Mammary epithelial cell (primary cell): Measurements from ENCODE around the gene ZNF844.

ENCODE experiments used
- EZH2 ChIP-seq: IDR thresholded peaks from 2 replicates; pipeline ENCODE4 v1.6.1; 2012; ENCODE audit warnings: low read length, inconsistent platforms, borderline replicate concordance
- TF ChIP-seq, protein P1 (sequence below), 2 donors: IDR thresholded peaks in 1 of 2; conservative IDR thresholded peaks in 1 of 2; 2 replicates each; pipeline ENCODE4 v1.5.1; 2011 to 2012; ENCODE audit warnings: inconsistent platforms in 2 of 2, low read length in 2 of 2, mild to moderate bottlenecking in 2 of 2, control low read depth in 1 of 2, low read depth in 1 of 2; ENCODE audit not compliant: insufficient read depth in 1 of 2; ENCODE audit errors: extremely low read depth in 1 of 2

DNA sequence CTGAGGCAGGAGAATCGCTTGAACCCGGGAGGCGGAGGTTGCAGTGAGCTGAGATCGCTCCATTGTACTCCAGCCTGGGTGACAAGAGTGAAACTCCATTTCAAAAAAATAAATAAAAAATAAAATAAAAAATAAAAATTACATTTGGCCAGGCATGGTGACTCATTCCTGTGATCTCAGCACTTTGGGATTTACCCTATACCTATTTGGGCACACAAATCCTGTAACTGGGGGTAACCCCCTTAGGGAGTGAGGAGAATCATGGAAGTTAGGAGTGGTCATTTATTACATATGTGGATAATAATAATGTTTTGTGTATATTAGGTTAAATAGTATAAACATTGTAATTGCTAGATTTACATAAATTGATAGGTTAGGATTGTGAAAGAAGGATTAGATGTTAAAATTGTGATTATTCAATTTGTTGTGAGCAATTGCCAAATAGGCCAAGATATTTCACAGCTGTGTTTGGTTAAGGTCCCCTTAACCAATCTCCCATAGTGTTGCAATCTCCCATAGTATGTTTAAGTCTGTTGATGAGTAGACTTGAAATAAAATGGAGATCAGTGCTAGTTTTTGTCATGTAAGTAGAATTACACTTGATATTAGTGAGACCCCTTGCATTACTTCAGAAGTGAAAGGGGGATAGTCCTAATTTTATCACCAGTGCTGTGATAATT is 30.7 kb downstream of the ZNF844 start:
- TF ChIP-seq, protein P1, sequence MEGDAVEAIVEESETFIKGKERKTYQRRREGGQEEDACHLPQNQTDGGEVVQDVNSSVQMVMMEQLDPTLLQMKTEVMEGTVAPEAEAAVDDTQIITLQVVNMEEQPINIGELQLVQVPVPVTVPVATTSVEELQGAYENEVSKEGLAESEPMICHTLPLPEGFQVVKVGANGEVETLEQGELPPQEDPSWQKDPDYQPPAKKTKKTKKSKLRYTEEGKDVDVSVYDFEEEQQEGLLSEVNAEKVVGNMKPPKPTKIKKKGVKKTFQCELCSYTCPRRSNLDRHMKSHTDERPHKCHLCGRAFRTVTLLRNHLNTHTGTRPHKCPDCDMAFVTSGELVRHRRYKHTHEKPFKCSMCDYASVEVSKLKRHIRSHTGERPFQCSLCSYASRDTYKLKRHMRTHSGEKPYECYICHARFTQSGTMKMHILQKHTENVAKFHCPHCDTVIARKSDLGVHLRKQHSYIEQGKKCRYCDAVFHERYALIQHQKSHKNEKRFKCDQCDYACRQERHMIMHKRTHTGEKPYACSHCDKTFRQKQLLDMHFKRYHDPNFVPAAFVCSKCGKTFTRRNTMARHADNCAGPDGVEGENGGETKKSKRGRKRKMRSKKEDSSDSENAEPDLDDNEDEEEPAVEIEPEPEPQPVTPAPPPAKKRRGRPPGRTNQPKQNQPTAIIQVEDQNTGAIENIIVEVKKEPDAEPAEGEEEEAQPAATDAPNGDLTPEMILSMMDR (conservative IDR thresholded peaks at IDR 0.05 in 1 of 2, IDR thresholded peaks at IDR 0.05 in 1 of 2; ENCODE audit: extremely low read depth in 1 of 2, insufficient read depth in 1 of 2, low read depth in 1 of 2, low read length in 2 of 2) = no peak
- no peak for TF ChIP-seq EZH2
